ENCODE measurements around the gene PPM1B.

DNA sequence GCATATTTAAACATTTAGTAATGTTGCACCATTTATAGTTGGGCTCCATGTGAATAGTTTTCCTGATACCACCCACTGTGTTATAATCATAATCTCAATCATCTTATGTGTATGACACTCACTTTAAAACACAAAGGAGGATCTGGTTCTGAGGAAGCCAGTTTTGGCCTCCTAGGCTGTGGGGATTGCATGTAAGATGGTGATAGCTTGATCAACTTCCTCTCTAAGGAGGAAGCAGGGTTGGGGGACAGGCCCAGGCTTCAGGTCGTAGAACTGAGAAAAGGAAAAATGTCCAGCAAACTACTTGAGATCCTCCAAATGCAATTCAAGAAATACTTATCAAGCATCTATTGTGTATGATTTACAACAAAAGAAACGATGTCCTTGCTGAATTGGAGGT lies 4.9 kb upstream of the PPM1B start:
- TF ChIP-seq, protein P1, sequence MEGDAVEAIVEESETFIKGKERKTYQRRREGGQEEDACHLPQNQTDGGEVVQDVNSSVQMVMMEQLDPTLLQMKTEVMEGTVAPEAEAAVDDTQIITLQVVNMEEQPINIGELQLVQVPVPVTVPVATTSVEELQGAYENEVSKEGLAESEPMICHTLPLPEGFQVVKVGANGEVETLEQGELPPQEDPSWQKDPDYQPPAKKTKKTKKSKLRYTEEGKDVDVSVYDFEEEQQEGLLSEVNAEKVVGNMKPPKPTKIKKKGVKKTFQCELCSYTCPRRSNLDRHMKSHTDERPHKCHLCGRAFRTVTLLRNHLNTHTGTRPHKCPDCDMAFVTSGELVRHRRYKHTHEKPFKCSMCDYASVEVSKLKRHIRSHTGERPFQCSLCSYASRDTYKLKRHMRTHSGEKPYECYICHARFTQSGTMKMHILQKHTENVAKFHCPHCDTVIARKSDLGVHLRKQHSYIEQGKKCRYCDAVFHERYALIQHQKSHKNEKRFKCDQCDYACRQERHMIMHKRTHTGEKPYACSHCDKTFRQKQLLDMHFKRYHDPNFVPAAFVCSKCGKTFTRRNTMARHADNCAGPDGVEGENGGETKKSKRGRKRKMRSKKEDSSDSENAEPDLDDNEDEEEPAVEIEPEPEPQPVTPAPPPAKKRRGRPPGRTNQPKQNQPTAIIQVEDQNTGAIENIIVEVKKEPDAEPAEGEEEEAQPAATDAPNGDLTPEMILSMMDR (conservative IDR thresholded peaks at IDR 0.05; ENCODE audit: low read depth in 2 of 2), result no peak
- TF ChIP-seq, protein P2, sequence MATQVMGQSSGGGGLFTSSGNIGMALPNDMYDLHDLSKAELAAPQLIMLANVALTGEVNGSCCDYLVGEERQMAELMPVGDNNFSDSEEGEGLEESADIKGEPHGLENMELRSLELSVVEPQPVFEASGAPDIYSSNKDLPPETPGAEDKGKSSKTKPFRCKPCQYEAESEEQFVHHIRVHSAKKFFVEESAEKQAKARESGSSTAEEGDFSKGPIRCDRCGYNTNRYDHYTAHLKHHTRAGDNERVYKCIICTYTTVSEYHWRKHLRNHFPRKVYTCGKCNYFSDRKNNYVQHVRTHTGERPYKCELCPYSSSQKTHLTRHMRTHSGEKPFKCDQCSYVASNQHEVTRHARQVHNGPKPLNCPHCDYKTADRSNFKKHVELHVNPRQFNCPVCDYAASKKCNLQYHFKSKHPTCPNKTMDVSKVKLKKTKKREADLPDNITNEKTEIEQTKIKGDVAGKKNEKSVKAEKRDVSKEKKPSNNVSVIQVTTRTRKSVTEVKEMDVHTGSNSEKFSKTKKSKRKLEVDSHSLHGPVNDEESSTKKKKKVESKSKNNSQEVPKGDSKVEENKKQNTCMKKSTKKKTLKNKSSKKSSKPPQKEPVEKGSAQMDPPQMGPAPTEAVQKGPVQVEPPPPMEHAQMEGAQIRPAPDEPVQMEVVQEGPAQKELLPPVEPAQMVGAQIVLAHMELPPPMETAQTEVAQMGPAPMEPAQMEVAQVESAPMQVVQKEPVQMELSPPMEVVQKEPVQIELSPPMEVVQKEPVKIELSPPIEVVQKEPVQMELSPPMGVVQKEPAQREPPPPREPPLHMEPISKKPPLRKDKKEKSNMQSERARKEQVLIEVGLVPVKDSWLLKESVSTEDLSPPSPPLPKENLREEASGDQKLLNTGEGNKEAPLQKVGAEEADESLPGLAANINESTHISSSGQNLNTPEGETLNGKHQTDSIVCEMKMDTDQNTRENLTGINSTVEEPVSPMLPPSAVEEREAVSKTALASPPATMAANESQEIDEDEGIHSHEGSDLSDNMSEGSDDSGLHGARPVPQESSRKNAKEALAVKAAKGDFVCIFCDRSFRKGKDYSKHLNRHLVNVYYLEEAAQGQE (IDR thresholded peaks at IDR 0.05; ENCODE audit: unreplicated experiment), result no peak
- no peak for TF ChIP-seq POLR2AphosphoS5 (IDR thresholded peaks at IDR 0.05; ENCODE audit: low read depth)
- no peak for TF ChIP-seq EZH2 (IDR thresholded peaks at IDR 0.05; ENCODE audit: low read depth, unreplicated experiment)
- TF ChIP-seq ZNF331 (CRISPR knock-in tag; IDR thresholded peaks at IDR 0.05; ENCODE audit: low read depth), result no peak
- TF ChIP-seq EZH2phosphoT487 (IDR thresholded peaks at IDR 0.05; ENCODE audit: unreplicated experiment), result no peak
- no peak for TF ChIP-seq STAT1 (IDR thresholded peaks at IDR 0.05; ENCODE audit: unreplicated experiment)

Measured in GM23338 (cell line).